Cardiac muscle cell (in vitro differentiated cells and primary cell): ENCODE results near the gene LYPD6. TPM values are rescaled to one million over a fixed set of nuclear protein-coding genes. Genes with fewer than 3 reads are reported as not detected.

ENCODE experiments used
- DNase-seq, 2 donors: peaks; one replicate each; pipeline versions ENCODE4 v3.0.0 to v3.0.0-alpha.2; 2010 to 2017; ENCODE audit warnings: low read depth in 1 of 2, low spot score in 1 of 2
- H3K27ac ChIP-seq: fragments of 200-600 bp; sonication (generic); 2 replicates; pipeline ENCODE4 v1.5.1; 2016
- H3K27me3 ChIP-seq: fragments of 200-600 bp; sonication (generic); 2 replicates; pipeline ENCODE4 v1.6.0; 2016; ENCODE audit warnings: control low read depth
- H3K36me3 ChIP-seq: fragments of 200-600 bp; sonication (generic); 2 replicates; pipeline ENCODE4 v1.5.1; 2016; ENCODE audit warnings: control low read depth
- H3K4me1 ChIP-seq: fragments of 200-600 bp; sonication (generic); 2 replicates; pipeline ENCODE4 v1.8.1; 2017; ENCODE audit warnings: low read depth, mild to moderate bottlenecking, mixed run types
- H3K4me3 ChIP-seq: fragments of 200-600 bp; sonication (generic); 2 replicates; pipeline ENCODE4 v1.5.1; 2016; ENCODE audit warnings: mild to moderate bottlenecking
- H3K9me3 ChIP-seq: fragments of 200-600 bp; sonication (generic); 2 replicates; pipeline ENCODE4 v1.5.1; 2017; ENCODE audit warnings: low read depth, mild to moderate bottlenecking, control low read depth
- CTCF ChIP-seq: IDR thresholded peaks from 2 replicates; pipeline ENCODE4 v1.5.1; 2012; ENCODE audit warnings: low read depth, mild to moderate bottlenecking, low read length
- polyA plus RNA-seq: library from polyadenylated mRNA; unstranded; fragments of >200 nt; fragmentation: Nextera tagmentation; extraction: Ambion mirVana; gene quantifications from 2 replicates; pipeline ENCODE4 v1.2.1, GENCODE V29; 2016
- total RNA-seq: library from RNA; depleted of rRNA; stranded (reverse); fragments of >200 nt; gene quantifications from 2 replicates; pipeline ENCODE4 v1.2.3, GENCODE V29; 2016

LYPD6 gene
- total and polyA plus RNA-seq, 2 experiments from 2014 or later: 5.8 to 7.6 TPM

DNA sequence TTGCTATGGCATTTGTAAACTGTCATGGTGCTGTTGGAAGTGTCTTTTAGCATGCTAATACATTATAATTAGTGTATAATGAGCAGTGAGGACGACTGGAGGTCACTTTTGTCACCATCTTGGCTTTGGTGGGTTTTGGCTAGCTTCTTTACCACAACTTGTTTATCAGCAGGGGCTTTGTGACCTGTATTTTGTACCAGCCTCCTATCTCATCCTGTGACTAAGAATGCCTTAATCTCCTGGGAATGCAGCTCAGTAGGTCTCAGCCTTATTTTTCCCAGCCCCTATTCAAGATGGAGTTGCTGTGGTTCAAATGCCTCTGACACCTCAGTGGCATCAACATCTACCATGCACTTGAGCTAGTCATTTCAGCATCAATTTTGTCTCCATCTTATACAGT lies 29.7 kb downstream of the LYPD6 start:
- H3K4me3 ChIP-seq: no peak overlapping the region
- no peaks in the 10 kb centered on the region for H3K9me3 ChIP-seq
- no peak for TF ChIP-seq CTCF
- no peak overlapping the region for H3K27ac ChIP-seq
- H3K36me3 ChIP-seq: no peaks in the 10 kb centered on the region
- DNase-seq: no peak
- H3K4me1 ChIP-seq: peaks cover 41% of the 10 kb centered on the region
- no peaks in the 10 kb centered on the region for H3K27me3 ChIP-seq

DNA sequence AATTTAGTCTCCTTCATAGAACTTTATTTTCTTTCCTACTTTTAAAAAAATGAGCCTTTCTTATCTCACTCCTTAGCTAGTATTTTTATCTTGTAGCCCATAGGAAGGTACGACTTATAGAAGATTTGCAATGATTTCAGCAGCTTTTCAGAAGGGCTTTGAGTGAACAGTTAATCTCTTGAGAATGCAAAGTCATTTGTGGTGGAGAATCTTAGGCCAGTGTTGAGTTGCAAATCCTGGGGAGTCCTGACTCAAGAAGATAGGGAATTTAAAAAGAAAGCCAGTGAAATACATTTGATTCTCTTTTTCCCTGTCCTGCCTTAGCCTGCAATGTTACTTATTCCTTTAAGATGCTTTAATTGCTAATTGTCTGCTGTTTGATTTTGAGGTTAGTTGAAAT lies 33.6 kb downstream of the LYPD6 start:
- Histone ChIP-seq H3K9me3 (no peaks in the 10 kb centered on the region), H3K4me3 (no peak overlapping the region), H3K27me3 (no peaks in the 10 kb centered on the region), H3K27ac (peak overlapping the region; percentile 43), H3K36me3 (no peaks in the 10 kb centered on the region), H3K4me1 (peaks cover 34% of the 10 kb centered on the region)
- DNase-seq: no peak
- TF ChIP-seq CTCF: no peak

DNA sequence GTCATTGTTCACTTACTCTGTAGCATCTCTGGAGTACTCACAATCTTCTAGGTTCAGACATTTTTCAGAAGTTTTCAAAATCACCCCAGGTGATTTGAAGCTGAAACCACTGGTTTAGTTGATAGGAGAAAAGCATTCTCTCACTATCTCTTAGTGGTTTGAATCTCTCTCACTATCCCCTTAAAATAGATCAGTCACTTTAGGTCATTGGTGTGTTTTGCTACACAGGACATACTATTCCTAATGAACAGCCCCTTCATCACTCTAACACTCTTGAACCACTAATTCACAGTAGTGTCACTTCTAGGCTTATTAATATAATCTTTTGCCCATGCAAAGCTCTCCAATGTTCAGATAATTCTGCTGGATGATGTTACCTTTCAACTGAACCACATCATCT lies 34.5 kb downstream of the LYPD6 start:
- no peak for DNase-seq
- Histone ChIP-seq H3K36me3 (no peaks in the 10 kb centered on the region), H3K27me3 (no peaks in the 10 kb centered on the region), H3K27ac (peak overlapping the region; percentile 14), H3K9me3 (no peaks in the 10 kb centered on the region), H3K4me1 (peaks cover 34% of the 10 kb centered on the region), H3K4me3 (no peak overlapping the region)
- no peak for TF ChIP-seq CTCF

GRCh38 chr2:149365931-149366583 lies 35.7 kb downstream of the LYPD6 start:
- no peak for TF ChIP-seq CTCF
- Histone ChIP-seq H3K27me3 (no peaks in the 10 kb centered on the region), H3K4me1 (peaks cover 34% of the 10 kb centered on the region), H3K9me3 (no peaks in the 10 kb centered on the region), H3K36me3 (no peaks in the 10 kb centered on the region), H3K27ac (peak overlapping the region; percentile 25), H3K4me3 (no peak overlapping the region)
- DNase-seq: peak in 1 of 2 donors; percentile 7

DNA sequence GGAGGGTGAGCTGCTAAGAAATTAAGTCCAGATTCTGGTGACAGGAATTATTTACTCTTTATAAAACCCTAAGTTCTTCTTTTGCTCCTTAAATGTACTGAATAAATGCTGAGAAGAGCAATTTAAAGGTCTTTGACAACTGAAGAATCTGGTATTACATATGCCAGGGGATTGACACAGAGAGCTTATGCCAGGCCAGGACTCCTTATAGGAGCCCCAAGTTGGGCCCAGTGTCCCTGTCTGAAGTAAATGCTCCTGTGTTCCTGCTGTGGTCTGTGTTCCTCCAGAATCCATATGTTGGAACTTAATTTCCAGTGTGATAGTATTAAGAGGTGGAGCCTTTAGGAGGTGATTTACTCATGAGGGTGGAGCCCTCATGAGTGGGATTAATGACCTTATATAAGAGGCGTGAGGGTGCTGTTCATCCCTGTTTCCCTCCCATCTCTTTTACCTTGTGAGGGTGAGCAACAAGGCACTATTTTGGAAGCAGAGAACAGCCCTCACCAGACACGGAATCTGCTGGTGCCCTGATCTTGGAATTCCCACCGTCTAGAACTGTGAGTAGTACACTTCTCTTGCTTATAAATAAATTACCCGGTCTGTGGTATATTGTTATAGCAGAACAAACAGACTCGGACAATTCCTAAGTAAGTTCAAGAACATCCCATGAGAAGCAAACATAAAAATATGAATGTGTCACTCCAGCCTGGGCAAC lies 39.8 kb downstream of the LYPD6 start:
- DNase-seq: no peak
- Histone ChIP-seq H3K27ac (no peak overlapping the region), H3K9me3 (no peaks in the 10 kb centered on the region), H3K27me3 (no peaks in the 10 kb centered on the region), H3K36me3 (no peaks in the 10 kb centered on the region), H3K4me1 (peaks cover 23% of the 10 kb centered on the region), H3K4me3 (no peak overlapping the region)
- TF ChIP-seq CTCF: no peak
